Activated CD4-positive, alpha-beta T cell treated with anti-CD3 and anti-CD28 coated beads, Interleukin-2, amount 10 ng/mL, durations not matched to agents 7 days and 5 days (primary cell): ENCODE results near the gene PTH2. TPM values are rescaled to one million over a fixed set of nuclear protein-coding genes. Genes with fewer than 3 reads are reported as not detected.

Experiments used
- CTCF ChIA-PET: fragments of 350-600 bp; sonication (Branson Sonifier 250); formaldehyde crosslinking; loops from one replicate; lab custom pipeline; 2021; ENCODE audit warnings: antibody characterized with exemption; lab: Charles Lee
- POLR2A ChIA-PET: fragments of 350-600 bp; sonication (Branson Sonifier 250); formaldehyde crosslinking; loops from one replicate; lab custom pipeline; 2021; ENCODE audit warnings: antibody characterized with exemption; lab: Charles Lee
- DNase-seq: peaks from one replicate; pipeline ENCODE4 v3.0.0-alpha.2; 2020
- H3K27ac Mint-ChIP-seq: one replicate; pipeline ENCODE4 v1.8.0; 2021; ENCODE audit warnings: mild to moderate bottlenecking, moderate library complexity, mixed read lengths
- H3K27me3 Mint-ChIP-seq: one replicate; pipeline ENCODE4 v1.8.0; 2021; ENCODE audit warnings: mixed read lengths
- H3K36me3 Mint-ChIP-seq: one replicate; pipeline ENCODE4 v1.8.0; 2021; ENCODE audit warnings: low read depth, mixed read lengths
- H3K4me1 Mint-ChIP-seq: one replicate; pipeline ENCODE4 v1.8.0; 2021; ENCODE audit warnings: mixed read lengths
- H3K4me3 Mint-ChIP-seq: one replicate; pipeline ENCODE4 v1.8.0; 2021; ENCODE audit warnings: mild to moderate bottlenecking, moderate library complexity, mixed read lengths
- H3K9me3 Mint-ChIP-seq: one replicate; pipeline ENCODE4 v1.8.0; 2021; ENCODE audit warnings: mixed read lengths
- total RNA-seq, 2 experiments: library from RNA; stranded (reverse); gene quantifications; one replicate each; pipeline ENCODE4 v1.2.3, GENCODE V29; 2021

The PTH2 gene
- total RNA-seq, 2 experiments from 2014 or later: 0.52 to 1.2 TPM

DNA sequence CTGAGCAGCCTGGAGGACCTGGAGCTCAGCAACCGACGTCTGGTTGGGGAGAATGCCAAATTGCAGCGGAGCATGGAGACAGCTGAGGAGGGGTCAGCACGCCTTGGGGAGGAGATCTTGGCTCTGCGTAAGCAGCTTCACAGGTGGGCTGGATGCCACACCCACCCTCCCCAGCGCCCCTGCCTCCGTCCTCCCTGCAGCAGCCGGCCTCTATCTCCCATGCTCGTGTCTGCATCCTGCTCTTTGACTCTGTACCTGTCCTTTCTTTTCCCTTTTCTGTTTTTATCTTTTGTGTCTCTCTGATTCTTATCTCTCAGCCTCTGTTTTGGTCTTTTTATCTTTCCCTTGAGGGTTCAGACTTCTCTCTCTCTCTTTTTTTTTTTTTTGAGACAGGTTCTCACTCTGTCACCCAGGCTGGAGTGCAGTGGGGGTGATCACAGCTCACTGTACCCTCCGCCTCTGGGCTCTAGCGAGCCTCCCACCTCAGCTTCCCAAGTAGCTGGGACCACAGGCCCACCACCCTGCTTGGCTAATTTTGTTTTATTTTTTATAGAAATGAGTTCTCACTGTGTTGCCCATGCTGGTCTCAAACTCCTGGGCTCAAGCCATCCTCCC, 25.1 kb downstream of the PTH2 start:
- H3K36me3 Mint-ChIP-seq: no peaks in the 10 kb centered on the region
- H3K4me1 Mint-ChIP-seq: peaks cover 27% of the 10 kb centered on the region
- no peak overlapping the region for H3K4me3 Mint-ChIP-seq
- CTCF ChIA-PET: interaction anchor here (1.0 kb wide), 1 partner anchor 130 kb away, joined by 6 read pairs; the partner anchor contains the start of gene RCN3
- no peak for DNase-seq
- H3K27me3 Mint-ChIP-seq: peaks cover 2% of the 10 kb centered on the region
- H3K9me3 Mint-ChIP-seq: no peaks in the 10 kb centered on the region
- peak overlapping the region; percentile 42 for H3K27ac Mint-ChIP-seq
- POLR2A ChIA-PET: no interaction called here

DNA sequence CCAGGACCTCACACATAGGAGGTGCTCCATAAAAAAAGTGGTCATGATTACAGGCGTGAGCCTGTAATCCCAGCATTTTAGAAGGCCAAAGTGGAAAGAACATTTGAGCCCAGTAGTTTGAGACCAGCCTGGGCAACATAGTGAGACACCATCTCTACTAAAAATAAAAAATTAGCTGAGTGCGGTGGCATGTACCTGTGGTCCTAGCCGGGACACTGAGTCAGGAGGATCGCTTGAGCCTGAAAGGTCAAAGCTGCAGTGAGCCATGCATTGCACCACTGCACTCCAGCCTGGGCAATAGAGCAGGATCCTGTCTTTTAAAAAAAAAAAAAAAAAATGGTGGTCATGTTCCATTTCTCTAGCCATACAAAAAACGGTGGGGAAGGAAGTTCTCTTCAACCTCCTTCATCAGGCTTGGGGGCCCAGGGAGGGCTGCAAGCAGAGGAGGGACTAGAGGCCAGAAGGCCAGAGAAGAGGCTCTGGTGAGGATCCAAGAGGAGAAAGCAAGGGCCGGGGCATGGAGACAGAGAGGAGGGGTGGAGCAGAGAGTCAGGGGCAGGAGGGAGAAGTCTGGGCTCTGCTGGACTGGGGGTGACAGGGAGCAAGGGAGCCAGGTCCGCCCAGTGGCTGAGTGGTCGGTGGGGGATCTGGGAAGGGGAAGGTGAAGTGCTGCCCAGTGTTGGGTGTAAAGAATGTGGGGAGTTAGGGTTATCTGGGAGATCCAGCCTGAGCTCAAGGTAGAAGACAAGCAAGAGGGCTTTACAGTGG, 26.3 kb downstream of the PTH2 start:
- Mint-ChIP-seq H3K27me3 (peaks cover 4% of the 10 kb centered on the region), H3K9me3 (no peaks in the 10 kb centered on the region), H3K27ac (no peak overlapping the region), H3K36me3 (no peaks in the 10 kb centered on the region), H3K4me1 (peaks cover 32% of the 10 kb centered on the region), H3K4me3 (no peak overlapping the region)
- ChIA-PET CTCF (interaction anchor here (0.8 kb wide), 1 partner anchor 20 kb away, joined by 4 read pairs; no protein-coding TSS in a partner anchor), POLR2A (no interaction called here)
- DNase-seq: no peak

DNA sequence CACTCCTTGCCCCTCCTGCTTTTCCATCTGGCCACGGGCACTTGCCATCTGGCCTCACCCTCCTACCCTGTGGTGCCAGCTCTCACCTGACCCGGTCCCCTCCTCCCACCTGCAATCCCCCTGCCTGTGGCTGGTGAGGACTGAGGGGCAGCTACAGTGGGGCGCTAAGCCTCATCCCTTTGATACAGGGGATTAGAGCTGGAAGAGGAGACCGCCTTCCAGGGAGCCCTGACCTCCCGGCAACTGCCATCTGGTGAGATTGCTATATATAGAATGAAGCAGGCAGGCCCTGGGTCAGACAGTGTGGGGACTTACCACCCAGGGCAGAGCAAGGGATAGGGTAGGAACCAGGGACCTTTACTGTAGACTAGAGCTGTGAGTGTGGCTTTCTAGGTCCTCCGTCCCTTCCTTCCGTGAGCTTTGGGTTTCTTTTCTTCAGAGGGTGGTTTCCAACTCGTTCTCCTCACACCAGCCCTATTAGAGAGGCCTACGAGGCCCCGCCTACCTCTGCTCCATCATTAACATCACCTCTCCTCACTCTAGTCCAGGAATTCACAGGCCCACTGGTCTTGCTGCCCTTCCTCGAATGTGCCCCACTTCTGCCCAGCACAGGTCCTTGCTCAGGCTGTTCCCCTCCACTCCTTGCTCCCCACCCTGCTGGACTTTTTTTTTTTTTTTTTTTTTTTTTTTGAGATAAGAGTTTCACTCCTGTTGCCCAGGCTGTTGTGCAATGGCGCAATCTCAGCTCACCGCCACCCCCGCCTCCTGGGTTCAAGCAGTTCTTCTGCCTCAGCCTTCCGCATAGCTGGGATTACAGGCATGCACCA, 27.4 kb downstream of the PTH2 start:
- CTCF ChIA-PET: interaction anchor here (0.8 kb wide), 1 partner anchor 11 kb away, joined by 3 read pairs; no protein-coding TSS in a partner anchor
- POLR2A ChIA-PET: no interaction called here
- H3K27me3 Mint-ChIP-seq: peaks cover 5% of the 10 kb centered on the region
- H3K4me1 Mint-ChIP-seq: peaks cover 39% of the 10 kb centered on the region
- no peak for DNase-seq
- peak overlapping the region; percentile 19 for H3K27ac Mint-ChIP-seq
- no peaks in the 10 kb centered on the region for H3K9me3 Mint-ChIP-seq
- no peaks in the 10 kb centered on the region for H3K36me3 Mint-ChIP-seq
- H3K4me3 Mint-ChIP-seq: no peak overlapping the region

- Mint-ChIP-seq H3K4me3 (no peak overlapping the region), H3K27ac (peak overlapping the region; percentile 48), H3K4me1 (peaks cover 34% of the 10 kb centered on the region), H3K36me3 (no peaks in the 10 kb centered on the region), H3K27me3 (peaks cover 5% of the 10 kb centered on the region), H3K9me3 (no peaks in the 10 kb centered on the region)
- no peak for DNase-seq
- ChIA-PET CTCF (interaction anchor here (0.8 to 1.8 kb wide), 6 partner anchors 17 to 80 kb away, joined by 3 to 6 read pairs (median 4); partner anchors contain the start of genes FLT3LG and PIH1D1), POLR2A (no interaction called here)
Observed at GRCh38 chr19:49393881-49394280, 29.4 kb downstream of the PTH2 start.

DNA sequence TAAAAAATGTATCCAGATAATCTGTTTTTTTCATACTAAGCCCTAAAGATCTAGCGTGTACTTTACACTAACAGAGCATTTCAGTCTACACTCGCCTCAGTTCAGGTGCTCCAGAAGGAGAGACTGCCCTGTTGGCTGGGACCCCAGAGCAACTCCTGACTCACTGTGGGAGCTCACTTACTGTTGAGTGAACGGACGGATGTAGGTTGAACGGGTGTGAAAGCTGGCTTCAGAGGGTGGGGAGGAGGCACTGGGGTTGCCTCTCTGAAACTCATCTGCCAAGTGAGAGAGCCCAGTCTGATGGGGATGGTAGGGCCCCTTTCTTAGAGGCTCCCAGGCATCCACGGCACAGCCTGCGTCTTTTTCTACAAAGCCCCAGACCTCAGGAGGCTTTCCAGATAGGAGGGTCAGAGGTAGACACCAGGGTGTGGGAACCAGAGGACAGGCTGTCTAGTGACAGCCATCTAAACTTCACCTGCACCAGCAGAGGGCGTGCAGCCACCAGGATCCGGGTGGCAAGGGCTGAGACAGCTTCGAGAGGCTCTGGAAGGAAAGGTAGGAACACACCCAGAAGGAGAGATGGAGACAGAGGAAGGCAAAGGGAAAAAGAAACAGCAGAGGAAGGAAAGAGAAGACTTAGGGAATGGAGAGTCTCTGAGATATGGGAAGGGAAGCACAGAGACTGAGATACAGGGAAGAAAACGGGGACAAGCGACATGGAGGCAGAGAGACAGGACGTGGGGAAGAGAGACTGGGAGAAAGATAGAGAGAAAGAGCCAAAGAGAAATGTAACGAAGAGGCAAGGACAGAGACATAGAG, 31.5 kb downstream of the PTH2 start:
- DNase-seq: peak; percentile 87
- Mint-ChIP-seq H3K4me3 (no peak overlapping the region), H3K36me3 (peaks cover 2% of the 10 kb centered on the region), H3K9me3 (peaks cover 3% of the 10 kb centered on the region), H3K4me1 (peaks cover 31% of the 10 kb centered on the region), H3K27me3 (peaks cover 4% of the 10 kb centered on the region), H3K27ac (no peak overlapping the region)
- CTCF ChIA-PET: interaction anchor here (0.6 to 2.5 kb wide), 32 partner anchors 8 to 293 kb away, joined by 3 to 10 read pairs (median 4); partner anchors contain the start of genes FLT3LG, GFY, PIH1D1 and SLC17A7
- POLR2A ChIA-PET: no interaction called here

- peaks cover 3% of the 10 kb centered on the region for H3K9me3 Mint-ChIP-seq
- DNase-seq: no peak
- H3K27me3 Mint-ChIP-seq: peaks cover 4% of the 10 kb centered on the region
- H3K4me1 Mint-ChIP-seq: peaks cover 31% of the 10 kb centered on the region
- ChIA-PET POLR2A (no interaction called here), CTCF (interaction anchor here (0.6 to 2.5 kb wide), 24 partner anchors 7 to 259 kb away, joined by 3 to 10 read pairs (median 4); partner anchors contain the start of genes FLT3LG, GFY, PIH1D1 and SLC17A7)
- H3K36me3 Mint-ChIP-seq: peaks cover 2% of the 10 kb centered on the region
- no peak overlapping the region for H3K27ac Mint-ChIP-seq
- no peak overlapping the region for H3K4me3 Mint-ChIP-seq
Observed at GRCh38 chr19:49390929-49391359, 32.3 kb downstream of the PTH2 start.

- Mint-ChIP-seq H3K4me3 (no peak overlapping the region), H3K36me3 (peaks cover 2% of the 10 kb centered on the region), H3K9me3 (peaks cover 3% of the 10 kb centered on the region), H3K27ac (no peak overlapping the region), H3K27me3 (peaks cover 4% of the 10 kb centered on the region), H3K4me1 (peaks cover 31% of the 10 kb centered on the region)
- ChIA-PET POLR2A (no interaction called here), CTCF (interaction anchor here (1.0 to 2.5 kb wide), 9 partner anchors 16 to 86 kb away, joined by 3 to 10 read pairs (median 4); partner anchors contain the start of genes FLT3LG and PIH1D1)
- DNase-seq: no peak
Observed at GRCh38 chr19:49390131-49390928, 32.9 kb downstream of the PTH2 start.

DNA sequence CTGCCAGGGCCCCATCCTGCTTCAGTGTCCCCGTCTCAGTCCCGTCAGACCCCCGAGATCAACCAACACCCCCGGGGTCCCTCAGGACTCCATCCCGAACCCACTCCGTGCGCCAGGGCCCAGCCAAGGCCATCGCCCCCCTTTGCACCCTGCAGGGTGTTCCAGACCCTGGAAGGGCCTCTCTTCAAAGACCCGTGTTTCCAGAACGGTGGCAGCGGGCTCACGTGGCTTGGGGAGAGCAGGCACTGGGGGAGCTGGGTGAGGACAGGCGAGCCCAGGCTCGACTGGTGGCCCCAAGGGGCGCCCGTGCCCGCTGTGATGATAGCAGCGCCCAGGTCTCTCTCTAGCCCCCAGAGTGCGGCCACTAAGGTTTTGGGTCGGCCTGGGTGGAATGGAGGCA, 33.8 kb downstream of the PTH2 start:
- Mint-ChIP-seq H3K27ac (no peak overlapping the region), H3K4me3 (no peak overlapping the region), H3K9me3 (peaks cover 3% of the 10 kb centered on the region), H3K36me3 (peaks cover 2% of the 10 kb centered on the region), H3K4me1 (peaks cover 31% of the 10 kb centered on the region), H3K27me3 (peaks cover 4% of the 10 kb centered on the region)
- ChIA-PET POLR2A (no interaction called here), CTCF (interaction anchor here (1.2 to 1.5 kb wide), 2 partner anchors 31 to 84 kb away, joined by 4 to 6 read pairs; partner anchors contain the start of gene FLT3LG)
- no peak for DNase-seq

GRCh38 chr19:49387936-49388372, 35.3 kb downstream of the PTH2 start, which contains the start of gene KASH5:
Gene KASH5, plus strand, starts transcription at chr19:49388249. Its CDS starts 2,635 bp downstream, at chr19:49390884.
- DNase-seq: peak; percentile 88
- ChIA-PET POLR2A (no interaction called here), CTCF (no interaction called here)
- peaks cover 2% of the 10 kb centered on the region for H3K36me3 Mint-ChIP-seq
- peaks cover 31% of the 10 kb centered on the region for H3K4me1 Mint-ChIP-seq
- H3K27ac Mint-ChIP-seq: peak within 1 kb of the TSS; percentile 86
- H3K9me3 Mint-ChIP-seq: peaks cover 8% of the 10 kb centered on the region
- H3K27me3 Mint-ChIP-seq: peaks cover 9% of the 10 kb centered on the region
- H3K4me3 Mint-ChIP-seq: peak within 1 kb of the TSS; percentile 58

- H3K9me3 Mint-ChIP-seq: peaks cover 16% of the 10 kb centered on the region
- ChIA-PET POLR2A (no interaction called here), CTCF (interaction anchor here (0.8 kb wide), 1 partner anchor 8 kb away, joined by 3 read pairs; no protein-coding TSS in a partner anchor)
- H3K4me1 Mint-ChIP-seq: peaks cover 12% of the 10 kb centered on the region
- DNase-seq: no peak
- H3K36me3 Mint-ChIP-seq: peaks cover 4% of the 10 kb centered on the region
- H3K27ac Mint-ChIP-seq: no peak overlapping the region
- no peak overlapping the region for H3K4me3 Mint-ChIP-seq
- H3K27me3 Mint-ChIP-seq: peaks cover 17% of the 10 kb centered on the region
Observed at GRCh38 chr19:49383599-49383998, 39.6 kb downstream of the PTH2 start.

- POLR2A ChIA-PET: no interaction called here
- peaks cover 3% of the 10 kb centered on the region for H3K4me1 Mint-ChIP-seq
- no peak overlapping the region for H3K27ac Mint-ChIP-seq
- H3K36me3 Mint-ChIP-seq: peaks cover 4% of the 10 kb centered on the region
- H3K9me3 Mint-ChIP-seq: peaks cover 13% of the 10 kb centered on the region
- CTCF ChIA-PET: no interaction called here
- no peak overlapping the region for H3K4me3 Mint-ChIP-seq
- peaks cover 16% of the 10 kb centered on the region for H3K27me3 Mint-ChIP-seq
- DNase-seq: no peak
Observed at GRCh38 chr19:49382639-49383038, 40.6 kb downstream of the PTH2 start.
